ENCODE measurements around the gene PKNOX2. TPM values are rescaled to one million over a fixed set of nuclear protein-coding genes. Genes with fewer than 3 reads are reported as not detected.

The PKNOX2 gene, protein sequence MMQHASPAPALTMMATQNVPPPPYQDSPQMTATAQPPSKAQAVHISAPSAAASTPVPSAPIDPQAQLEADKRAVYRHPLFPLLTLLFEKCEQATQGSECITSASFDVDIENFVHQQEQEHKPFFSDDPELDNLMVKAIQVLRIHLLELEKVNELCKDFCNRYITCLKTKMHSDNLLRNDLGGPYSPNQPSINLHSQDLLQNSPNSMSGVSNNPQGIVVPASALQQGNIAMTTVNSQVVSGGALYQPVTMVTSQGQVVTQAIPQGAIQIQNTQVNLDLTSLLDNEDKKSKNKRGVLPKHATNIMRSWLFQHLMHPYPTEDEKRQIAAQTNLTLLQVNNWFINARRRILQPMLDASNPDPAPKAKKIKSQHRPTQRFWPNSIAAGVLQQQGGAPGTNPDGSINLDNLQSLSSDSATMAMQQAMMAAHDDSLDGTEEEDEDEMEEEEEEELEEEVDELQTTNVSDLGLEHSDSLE
- 0.32 and 0.77 TPM in 2 replicates for total RNA-seq

DNA sequence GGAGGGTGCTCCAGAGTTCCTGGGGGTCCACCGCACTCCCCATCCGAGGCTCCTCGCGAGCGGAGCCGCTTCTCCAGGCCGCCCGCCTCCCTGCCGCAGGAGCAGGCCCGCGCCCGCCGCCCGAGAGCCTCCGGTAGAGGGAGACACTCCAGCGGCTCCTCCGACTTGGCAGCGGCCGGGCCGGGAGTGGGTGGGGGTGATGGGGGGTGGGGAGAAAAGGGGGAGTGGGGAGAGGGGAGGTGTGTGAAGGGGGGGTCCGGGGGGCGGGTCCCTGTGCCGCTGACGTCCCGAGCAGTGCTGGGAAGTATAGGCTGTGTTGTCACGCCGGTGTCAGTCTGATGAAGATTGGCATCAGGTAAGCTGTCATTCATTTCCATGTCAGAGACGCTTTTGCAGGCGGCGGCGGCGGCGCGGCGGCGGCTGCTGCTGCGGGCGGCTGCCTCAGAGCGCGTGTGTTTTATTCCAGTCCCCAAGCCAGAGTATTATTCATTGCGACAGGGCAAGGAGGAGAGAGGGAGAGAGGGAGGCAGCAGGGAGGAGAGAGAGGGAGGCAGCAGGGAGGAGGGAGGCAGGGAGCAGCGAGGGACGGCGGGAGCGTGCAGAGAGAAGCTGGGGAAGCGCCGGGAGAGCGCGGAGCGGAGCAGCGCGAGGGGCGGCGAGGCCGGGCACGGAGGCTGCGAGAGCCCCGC, at the start of gene PKNOX2:
TSS of gene PKNOX2 (plus strand) at position 330 of the 689 bp plus-strand sequence. CDS start 186,555 bp downstream, outside the sequence.

Other genes with a start within 250 kb of the PKNOX2 start
- gene HEPN1, start 245.5 kb upstream of the PKNOX2 start, total RNA-seq, result not detected in 2 replicates
- not detected in 2 replicates for gene HEPACAM, start 228.7 kb upstream of the PKNOX2 start, total RNA-seq
- gene CCDC15, start 210.5 kb upstream of the PKNOX2 start, total RNA-seq, result 0.43 and 0.63 TPM in 2 replicates
- gene SLC37A2, start 101.4 kb upstream of the PKNOX2 start, total RNA-seq, result 0.26 and 1.6 TPM in 2 replicates
- 23.3 and 24.5 TPM in 2 replicates for gene TMEM218, start 53.1 kb upstream of the PKNOX2 start, total RNA-seq